GM18498 (cell line): ENCODE measurements around the gene HTRA3.

Experiments used
- ATAC-seq: cut with Tn5 transposase; IDR thresholded peaks from one replicate; pipeline ENCODE4 v1.9.1; 2021; ENCODE audit warnings: mild to moderate bottlenecking, moderate library complexity; ENCODE audit not compliant: unreplicated experiment

The HTRA3 gene

DNA sequence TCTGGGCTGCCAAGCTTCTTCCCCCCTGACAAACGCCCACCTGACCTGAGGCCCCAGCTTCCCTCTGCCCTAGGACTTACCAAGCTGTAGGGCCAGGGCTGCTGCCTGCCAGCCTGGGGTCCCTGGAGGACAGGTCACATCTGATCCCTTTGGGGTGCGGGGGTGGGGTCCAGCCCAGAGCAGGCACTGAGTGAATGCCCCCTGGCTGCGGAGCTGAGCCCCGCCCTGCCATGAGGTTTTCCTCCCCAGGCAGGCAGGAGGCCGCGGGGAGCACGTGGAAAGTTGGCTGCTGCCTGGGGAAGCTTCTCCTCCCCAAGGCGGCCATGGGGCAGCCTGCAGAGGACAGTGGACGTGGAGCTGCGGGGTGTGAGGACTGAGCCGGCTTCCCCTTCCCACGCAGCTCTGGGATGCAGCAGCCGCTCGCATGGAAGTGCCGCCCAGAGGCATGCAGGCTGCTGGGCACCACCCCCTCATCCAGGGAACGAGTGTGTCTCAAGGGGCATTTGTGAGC, 37.0 kb downstream of the HTRA3 start:
- no peak for ATAC-seq

DNA sequence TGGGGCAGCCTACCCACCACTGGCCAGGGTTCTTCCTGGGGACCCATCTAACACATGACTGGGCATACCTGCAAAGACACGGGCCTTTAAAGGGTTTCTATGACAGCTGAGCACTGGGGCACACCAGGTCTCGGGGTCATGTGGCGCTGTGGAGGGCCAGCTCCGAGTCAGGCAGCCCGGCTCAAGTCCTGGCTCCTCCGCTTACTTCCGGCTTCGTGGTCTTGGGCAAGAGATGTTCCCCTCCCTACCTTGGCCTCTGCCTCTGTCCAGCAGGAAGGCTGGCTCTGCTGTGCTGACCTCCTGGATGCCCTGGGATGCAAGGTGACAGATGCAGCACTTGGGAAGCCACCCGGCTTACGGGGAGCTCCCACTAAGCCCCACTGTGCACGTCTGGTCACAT, 37.6 kb downstream of the HTRA3 start:
- no peak for ATAC-seq

DNA sequence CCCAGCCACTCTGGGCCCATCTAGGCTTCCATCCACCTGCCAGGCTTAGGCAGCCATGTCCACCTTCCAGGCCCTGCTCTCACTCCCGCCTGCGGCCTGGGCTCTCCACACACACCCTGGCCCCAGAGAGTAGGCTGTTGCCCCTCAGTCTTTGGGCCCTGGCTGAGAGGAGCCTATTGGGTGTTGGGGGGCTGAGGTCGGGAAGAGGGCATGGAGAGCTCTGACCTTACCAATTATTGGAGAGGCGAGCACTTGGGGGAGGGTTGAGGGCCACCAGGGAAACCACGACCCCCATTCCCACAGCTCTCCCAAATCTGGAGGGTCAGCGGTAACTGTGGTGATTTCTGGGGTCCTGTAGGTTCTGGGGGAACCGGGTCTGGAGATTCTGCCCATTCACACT, 38.2 kb downstream of the HTRA3 start:
- no peak for ATAC-seq

DNA sequence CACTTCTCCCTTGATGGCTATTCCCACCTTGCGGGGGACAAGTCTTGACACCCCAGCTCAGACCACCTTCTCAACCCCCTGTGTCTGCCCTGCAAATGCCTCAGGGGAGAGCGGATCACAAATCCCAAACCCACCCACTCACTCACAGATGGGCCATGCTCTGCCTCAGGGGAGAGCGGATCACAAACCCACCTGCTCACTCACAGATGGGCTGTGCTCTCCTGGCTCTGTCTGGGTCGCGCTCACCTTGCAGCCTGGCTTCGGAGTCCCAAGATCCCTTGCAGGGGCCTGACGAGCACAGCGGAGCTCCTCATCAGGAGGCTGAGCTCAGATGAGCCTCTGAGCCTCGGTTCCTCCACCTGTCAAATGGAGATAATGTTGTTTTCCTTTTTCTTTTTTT, 38.6 kb downstream of the HTRA3 start:
- ATAC-seq = no peak

- no peak for ATAC-seq
Measured at GRCh38 chr4:8308856-8309771, 39.6 kb downstream of the HTRA3 start.

- ATAC-seq = no peak
Measured at GRCh38 chr4:8310306-8310705, 40.8 kb downstream of the HTRA3 start.

DNA sequence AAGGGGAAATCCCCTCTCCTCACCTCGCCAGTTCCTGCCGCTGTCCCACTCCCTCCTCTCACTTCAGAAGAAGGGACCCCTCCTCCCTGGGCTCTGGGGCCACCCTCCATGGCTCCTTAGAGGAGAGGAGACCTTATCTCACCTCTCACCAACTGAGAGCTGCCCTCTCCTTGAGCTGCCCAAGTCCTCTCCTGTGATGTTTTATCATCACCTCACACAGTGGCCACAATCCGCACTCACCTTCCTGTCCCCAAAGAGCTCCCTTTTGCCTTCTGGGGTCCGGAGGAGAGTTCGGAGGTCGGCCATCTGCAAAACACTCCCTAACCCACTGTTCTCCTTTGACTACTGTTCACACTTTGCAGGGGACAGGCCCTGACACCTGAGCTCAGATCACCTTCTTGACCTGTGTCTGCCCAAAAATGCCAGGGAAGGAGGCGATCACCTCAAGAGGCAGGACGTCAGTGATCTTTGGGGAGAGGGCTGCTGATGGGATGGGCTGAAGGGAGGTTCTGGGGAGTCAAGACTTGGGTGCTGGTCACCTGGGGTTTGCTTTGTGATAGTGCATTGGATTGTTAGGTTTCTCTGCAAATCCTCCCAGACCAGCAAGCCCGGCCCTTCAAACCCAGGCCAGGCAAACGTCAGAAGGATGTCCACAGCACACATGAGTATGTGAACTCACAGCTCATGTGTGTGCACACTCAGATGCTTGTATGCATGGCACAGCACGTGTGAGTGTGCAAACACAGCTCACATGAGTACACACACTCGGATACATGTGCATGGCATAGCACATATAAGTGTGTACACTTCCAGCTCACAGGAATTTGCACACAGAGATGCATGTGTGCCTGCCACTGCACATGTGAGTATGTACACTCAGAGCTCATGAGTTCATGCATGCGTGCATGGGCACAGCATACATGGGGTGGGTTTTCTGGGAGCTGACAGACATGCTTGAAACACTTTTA, 41.8 kb downstream of the HTRA3 start:
- no peak for ATAC-seq

DNA sequence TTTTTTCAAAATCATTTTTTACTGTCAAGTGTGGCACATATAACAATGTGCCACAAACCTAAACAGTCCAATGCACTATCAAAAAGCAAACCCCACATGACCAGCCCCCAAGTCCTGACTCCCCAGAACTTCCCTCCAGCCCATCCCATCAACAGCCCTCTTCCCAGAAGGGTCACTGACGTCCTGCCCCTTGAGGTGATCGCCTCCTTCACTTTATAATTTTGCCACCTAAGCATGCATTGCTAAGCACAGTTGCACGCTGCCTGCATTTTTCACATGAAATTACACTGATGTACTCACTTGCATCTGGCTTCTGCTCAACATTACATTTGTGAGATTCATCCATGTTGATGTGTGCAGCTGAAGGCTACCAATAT, 42.5 kb downstream of the HTRA3 start:
- ATAC-seq = no peak

DNA sequence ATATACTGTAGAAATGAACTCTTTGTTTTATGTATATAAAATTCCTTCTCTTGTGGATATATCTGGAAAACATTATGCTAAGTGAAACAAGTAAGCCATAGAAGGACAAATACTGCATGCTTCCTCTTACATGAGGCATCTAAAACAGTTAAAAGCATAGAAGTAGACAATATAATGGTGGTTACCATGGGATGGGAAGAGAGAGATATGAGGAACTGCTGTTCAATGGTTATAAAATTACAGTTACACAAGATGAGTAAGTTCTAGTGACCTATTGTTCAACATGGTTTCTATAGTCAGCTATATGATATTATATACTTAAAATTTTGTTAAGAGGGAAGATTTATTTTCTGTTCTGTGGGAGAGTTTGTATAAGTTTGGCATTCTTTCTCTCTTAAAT, 43.4 kb downstream of the HTRA3 start:
- no peak for ATAC-seq

GRCh38 chr4:8314691-8315255, 45.2 kb downstream of the HTRA3 start:
- ATAC-seq = no peak

DNA sequence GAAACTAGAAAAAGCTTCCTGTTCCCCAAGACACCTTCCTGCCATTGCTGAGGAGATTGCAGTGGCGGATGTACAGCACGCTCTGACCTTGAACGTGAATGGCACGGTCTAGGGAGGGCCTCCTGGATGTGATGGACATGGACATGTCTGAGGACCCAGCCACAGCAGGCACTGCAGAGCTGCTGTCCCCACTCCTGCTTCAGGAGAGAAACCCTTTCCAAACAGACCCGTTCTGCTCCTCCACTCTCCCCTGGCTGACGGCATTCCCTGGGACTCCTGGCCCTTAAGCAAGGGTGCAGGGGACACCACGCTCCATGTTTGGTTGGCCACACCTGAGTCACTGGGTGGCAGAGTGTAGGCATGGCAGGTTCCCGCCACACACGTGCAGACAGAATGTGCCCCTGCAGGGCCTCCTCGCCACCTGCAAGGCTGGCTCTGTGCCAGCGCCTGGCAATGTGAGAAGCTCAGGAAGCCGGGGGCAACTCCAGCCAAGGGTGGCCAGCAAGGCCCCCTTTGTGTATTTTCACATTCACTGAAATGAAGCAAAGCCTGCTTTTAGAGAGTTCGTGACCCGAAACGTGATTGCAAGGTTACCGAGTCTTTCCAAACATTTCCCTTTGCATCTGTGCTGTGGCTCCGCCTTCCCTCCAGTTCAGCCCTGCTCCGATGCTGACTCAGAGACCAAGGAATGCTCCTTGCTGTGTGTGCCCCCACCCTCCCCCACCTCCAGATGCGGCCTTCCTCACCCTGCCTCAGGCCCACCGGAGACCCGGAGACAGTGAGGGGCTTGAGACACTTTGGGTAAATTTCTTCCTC, 46.1 kb downstream of the HTRA3 start:
- ATAC-seq = no peak

- ATAC-seq = no peak
Measured at GRCh38 chr4:8316251-8316771, 46.8 kb downstream of the HTRA3 start.

GRCh38 chr4:8316911-8317351, 47.4 kb downstream of the HTRA3 start:
- no peak for ATAC-seq

- no peak for ATAC-seq
Measured at GRCh38 chr4:8317474-8317873, 47.9 kb downstream of the HTRA3 start.

GRCh38 chr4:8318509-8318908, 49.0 kb downstream of the HTRA3 start:
- ATAC-seq = no peak

GRCh38 chr4:8319061-8319460, 49.5 kb downstream of the HTRA3 start:
- ATAC-seq = no peak

GRCh38 chr4:8319731-8320385, 50.3 kb downstream of the HTRA3 start:
- ATAC-seq = no peak

- no peak for ATAC-seq
Measured at GRCh38 chr4:8320386-8320750, 50.8 kb downstream of the HTRA3 start.

GRCh38 chr4:8321220-8321619, 51.7 kb downstream of the HTRA3 start:
- ATAC-seq = no peak

DNA sequence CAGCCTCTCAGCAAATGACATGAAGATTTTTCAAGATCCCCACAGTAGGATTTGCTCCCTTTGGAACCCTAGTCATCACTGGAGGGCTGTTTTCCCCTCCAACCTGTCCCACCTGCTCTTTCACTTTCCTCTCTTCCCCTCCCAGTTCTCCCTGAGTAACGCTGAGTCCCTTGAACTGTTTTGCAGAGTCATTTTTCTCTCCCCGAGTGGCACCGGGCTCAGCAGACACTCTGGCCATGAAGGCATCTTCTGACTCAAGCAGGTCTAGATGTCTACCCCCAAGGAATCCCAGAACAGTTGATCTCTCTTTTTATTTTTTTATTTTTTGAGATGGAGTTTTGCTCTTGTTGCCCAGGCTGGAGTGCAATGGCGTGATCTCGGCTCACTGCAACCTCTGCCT, 52.2 kb downstream of the HTRA3 start:
- ATAC-seq = no peak
